Pons (tissue), 1 donor: Measurements from ENCODE around the gene MVB12B.
"Not testable (repeated sequence)": the region's sequence is repeated elsewhere in the genome, so short reads cannot be mapped to it uniquely, and the experiment has no call there.

Source experiments
- DNase-seq: peaks from one replicate; pipeline ENCODE4 v3.0.0-alpha.2; 2016; ENCODE audit warnings: low spot score

MVB12B gene

GRCh38 chr9:126536841-126537465 is 210.3 kb downstream of the MVB12B start:
- no peak for DNase-seq

GRCh38 chr9:126538550-126538949 is 211.9 kb downstream of the MVB12B start:
- no peak for DNase-seq

- DNase-seq: not testable (repeated sequence)
Measured at GRCh38 chr9:126540398-126540797, 213.8 kb downstream of the MVB12B start.

- DNase-seq: no peak
Measured at GRCh38 chr9:126543490-126543889, 216.9 kb downstream of the MVB12B start.

- DNase-seq: no peak
Measured at GRCh38 chr9:126545106-126545505, 218.5 kb downstream of the MVB12B start.

GRCh38 chr9:126546036-126546435 is 219.4 kb downstream of the MVB12B start:
- no peak for DNase-seq

GRCh38 chr9:126548312-126548711 is 221.7 kb downstream of the MVB12B start:
- DNase-seq: no peak

- no peak for DNase-seq
Measured at GRCh38 chr9:126549246-126550006, 222.8 kb downstream of the MVB12B start.

GRCh38 chr9:126550891-126551351 is 224.3 kb downstream of the MVB12B start:
- DNase-seq: no peak

- DNase-seq: no peak
Measured at GRCh38 chr9:126551812-126552211, 225.2 kb downstream of the MVB12B start.

- DNase-seq: no peak
Measured at GRCh38 chr9:126554292-126554691, 227.7 kb downstream of the MVB12B start.

GRCh38 chr9:126555421-126555820 is 228.8 kb downstream of the MVB12B start:
- DNase-seq: not testable (repeated sequence)
